HG03342 (cell line): ENCODE results near the gene EIF2S3.
"Not testable (repeated sequence)": the region's sequence is repeated elsewhere in the genome, so short reads cannot be mapped to it uniquely, and the experiment has no call there.

Experiments
- ATAC-seq: cut with Tn5 transposase; IDR thresholded peaks from one replicate; pipeline ENCODE4 v1.9.1; 2021; ENCODE audit warnings: mild to moderate bottlenecking, moderate library complexity; ENCODE audit not compliant: unreplicated experiment

Gene EIF2S3

DNA sequence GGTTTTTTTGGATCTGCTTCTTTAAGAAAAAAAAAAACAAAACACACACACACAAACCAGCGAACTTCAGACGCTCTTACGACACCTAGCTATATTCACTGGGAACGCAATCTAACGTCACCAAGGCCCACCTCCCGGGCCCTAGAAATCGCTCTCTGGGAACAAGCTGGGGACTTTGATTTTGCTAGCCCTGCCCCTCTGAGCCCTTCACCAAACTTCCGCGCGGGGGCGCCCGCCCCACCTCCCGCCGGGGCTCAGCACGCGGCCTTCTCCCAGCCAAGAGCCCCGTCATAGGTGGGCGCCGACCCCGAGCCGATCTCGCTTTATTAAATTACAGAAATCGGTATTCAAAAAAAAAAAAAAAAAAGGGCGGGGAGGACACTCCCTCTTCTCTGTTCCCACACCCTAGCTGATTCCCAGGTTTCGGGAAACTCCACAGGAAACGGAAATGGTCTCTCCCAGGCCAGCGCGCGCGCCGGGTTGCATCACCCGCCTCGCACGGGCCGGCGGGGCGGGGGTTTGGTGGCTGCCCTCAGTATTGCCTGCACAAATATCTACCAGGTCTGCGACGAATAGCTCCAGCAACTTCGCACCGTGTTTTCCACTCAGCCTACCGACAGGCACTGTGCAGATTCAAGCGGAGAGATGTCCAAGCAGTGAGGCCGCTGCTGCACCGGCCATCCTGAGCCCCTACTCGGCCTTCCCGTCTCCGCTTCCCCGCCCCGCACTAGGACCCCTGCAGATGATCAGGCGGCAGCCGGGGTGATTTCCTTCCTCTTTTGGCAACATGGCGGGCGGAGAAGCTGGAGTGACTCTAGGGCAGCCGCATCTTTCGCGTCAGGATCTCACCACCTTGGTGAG lies at the start of gene EIF2S3:
Gene EIF2S3, plus strand, starts transcription at position 775 of the 861 bp plus-strand sequence. Its CDS starts 13 bp downstream, at position 788.
- ATAC-seq: peak; percentile 89

DNA sequence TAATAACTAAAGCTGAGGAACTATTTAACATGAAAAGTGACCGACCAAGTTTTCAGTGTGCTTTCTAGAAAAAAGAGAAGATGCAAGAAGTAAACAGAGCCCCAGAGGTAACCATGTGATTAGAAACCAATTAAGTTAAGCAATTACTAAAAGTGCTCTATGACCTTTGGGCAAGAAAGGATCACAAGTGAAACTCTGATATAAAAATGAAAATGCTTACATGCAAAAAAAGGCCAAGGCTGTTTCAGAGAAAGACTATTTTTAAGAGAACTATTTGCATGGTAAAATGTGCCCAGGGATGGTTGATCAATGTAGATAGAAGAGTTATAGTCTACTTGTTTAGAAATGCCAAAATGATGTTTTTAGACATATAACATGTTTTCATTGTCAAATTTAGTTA lies 49.7 kb upstream of the EIF2S3 start:
- ATAC-seq: no peak

DNA sequence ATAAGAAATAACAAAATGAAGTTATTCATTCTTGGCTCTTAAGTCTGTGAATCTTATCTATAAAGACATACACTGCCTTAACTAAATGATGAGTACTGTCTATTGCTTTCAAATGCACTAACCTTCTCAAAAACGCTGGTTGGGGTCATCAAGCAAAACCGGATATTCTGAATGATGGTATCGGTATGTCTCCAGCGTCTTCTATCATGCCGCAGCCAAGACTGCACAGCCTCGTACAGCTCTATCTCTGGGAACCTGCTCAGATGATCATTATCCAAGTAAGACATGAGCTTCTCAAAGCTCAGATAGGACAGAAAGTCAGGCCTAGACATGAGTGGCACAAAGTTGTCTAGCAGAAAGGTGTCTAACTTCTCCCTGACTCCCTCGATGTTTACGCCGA lies 48.9 kb upstream of the EIF2S3 start:
- ATAC-seq: no peak

DNA sequence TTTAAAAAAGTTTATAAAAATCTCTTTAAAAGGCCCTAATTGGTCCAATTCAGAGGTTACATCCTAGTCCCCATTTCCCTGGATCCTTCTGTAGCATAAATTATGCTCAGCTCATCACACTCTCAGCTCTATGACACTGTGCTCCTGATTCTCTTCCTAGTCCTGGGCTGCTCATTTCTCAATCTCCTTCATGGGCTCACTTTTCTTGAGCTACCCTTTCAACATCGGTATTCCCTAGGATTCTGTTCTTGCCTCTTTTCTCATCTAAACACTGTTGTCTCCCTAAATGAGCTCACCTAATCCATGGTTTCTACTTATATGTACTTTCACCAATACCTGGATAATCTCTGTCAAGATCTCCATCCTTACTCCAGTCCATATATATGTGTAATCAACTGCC lies 42.5 kb upstream of the EIF2S3 start:
- ATAC-seq: no peak

DNA sequence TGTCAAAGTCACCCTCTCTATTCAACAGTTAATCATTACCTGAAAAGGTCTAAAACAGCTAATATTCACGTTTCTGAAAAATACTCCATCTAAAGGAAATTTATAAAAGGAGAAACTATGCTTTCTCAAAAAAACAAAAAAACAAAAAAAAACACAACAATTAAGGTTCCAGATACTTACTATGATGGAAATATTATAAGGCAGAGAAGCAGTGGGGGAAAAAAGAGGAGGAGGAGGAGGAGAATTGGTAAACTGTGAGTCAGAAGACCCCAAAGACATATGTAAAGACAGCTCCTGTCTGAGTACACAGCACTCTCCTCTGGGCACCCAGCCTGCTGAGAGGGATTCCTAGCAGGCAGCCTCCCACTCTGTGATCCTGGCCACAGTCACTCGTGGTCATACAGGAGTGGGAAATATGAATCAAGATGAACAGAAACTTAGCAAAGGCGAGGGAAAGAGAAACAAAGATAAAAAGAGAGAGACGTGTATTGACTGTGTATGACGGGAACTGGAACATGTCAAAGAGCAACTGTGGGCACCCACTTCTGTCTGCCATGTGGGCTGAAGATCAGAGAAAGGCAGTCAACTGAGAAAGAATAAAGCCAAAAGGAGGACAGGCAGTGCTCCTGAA lies 40.3 kb upstream of the EIF2S3 start:
- ATAC-seq: peak; percentile 64

DNA sequence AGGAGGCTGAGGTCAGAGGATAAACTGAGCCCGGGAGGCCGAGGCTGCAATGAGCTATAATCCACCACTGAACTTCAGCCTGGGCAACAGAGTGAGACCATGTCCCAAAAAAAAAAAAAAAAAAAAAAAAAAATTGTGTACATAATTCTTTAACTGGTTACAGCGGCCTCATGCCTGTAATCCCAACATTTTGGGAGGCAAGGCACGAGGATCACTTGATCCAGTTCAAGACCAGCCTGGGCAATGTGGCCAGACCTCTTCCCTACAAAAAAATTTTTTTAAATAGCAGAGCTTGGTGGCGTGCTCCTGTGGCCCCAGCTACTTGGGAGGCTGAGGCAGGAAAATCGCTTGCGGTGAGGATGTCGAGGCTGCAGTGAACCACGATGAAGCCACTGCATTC lies 37.1 kb upstream of the EIF2S3 start:
- ATAC-seq: no peak

DNA sequence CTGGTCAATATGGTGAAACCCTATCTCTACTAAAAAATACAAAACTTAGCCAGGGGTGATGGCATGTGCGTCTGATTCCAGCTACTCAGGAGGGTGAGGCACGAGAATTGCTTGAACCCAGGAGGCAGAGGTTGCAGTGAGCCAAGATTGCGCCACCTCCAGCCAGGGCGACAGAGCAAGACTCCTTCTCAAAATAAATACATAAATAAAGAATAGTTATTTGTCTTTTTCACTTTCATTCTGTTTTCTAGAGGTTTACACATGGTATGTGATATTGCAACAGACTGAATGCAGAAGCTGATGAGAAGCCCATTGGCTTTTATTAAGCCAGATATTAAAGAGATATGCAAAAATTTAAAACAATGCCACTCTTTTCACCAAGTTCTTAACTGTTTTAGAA lies 35.9 kb upstream of the EIF2S3 start:
- ATAC-seq: no peak

DNA sequence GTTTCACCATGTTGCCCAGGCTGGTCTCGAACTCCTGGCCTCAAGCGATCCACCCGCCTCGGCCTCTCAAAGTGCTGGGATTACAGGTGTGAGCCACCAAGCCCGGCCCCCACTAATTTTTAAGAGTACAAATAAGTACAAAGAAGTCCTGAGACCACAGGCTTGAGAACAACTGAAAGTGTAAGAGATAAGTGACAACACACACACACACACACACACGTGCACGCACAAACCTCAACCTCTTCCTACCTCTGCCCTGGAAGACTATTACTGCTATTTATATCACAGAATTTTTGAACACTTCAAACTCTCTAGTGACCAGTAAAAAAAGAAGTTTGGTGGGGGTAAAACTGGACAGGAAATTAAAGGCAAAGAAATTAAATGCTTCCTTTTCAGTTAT lies 35.3 kb upstream of the EIF2S3 start:
- ATAC-seq: no peak

DNA sequence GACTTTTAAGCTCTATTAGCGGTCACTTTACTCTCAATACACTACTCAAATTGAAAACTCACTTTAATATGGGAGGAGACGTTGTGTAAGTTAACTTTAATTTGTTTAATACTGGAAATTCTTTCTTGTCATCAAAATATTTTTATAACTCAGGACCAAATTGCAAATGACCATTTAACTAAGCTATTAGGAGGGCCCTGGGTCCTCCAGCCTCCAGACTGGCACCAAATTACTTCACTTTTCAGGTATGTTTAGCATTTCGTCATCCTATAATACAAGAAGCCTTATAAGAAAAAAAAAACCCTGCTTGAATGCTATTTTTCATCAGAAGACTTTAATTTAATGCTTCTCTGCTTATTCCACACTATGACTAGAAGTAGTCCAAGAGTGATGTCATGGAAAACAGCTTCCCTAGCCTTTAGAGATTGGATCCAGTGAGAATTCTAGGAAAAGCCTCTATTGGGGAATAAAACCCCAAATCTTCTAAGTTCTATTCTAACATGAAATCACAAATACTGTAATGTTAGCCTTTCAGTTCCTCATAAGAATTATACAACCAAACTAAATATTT lies 34.4 kb upstream of the EIF2S3 start:
- no peak for ATAC-seq

DNA sequence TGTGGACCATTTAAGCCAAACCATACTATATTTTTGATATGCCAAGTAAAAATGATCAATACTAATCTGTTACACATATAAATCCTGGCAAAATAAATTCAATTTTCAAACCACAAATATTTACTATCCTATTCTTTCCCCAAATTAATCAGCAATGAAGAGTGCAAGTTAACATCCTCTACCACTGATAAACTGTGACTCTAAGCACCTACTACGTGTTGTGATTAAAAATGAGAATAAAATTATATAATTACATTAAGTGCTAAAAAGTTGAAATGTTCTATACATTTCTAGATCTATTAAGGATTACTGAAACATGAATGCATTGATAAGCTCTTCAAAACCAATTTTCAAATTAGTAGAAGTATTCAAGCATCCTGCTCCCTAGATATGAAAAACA lies 31.2 kb upstream of the EIF2S3 start:
- ATAC-seq: no peak

DNA sequence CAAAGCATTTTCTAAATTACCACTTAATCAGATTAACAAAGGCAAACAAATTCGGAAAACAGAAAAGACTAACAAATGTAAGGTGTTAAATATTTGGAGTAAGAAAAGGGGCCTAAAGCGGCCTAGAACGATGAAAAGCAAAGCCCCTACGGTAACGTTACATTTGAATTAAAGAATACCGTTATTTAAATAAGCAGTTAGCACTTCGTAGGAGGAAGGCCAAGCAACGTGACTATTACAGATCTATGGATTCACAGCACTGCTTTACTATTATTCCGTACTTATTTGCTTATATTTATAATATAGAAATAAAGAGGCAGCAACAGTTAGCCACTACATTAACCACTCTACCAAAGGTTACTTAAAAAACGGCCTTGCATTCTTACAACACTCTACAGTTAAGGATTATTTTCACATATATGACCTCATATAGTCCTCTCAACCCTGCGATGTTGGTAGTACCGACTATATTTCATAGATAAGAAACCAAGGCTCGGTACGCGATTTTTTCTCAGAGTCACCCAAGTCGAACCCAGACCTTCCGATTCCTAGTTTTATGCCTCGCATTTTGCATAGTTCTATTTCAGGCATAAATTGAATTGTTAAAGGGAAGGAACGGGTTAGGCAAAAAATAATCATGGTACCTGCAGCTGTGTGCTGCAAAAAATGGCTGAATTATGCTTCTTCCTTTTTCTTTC lies 30.6 kb upstream of the EIF2S3 start:
- no peak for ATAC-seq

DNA sequence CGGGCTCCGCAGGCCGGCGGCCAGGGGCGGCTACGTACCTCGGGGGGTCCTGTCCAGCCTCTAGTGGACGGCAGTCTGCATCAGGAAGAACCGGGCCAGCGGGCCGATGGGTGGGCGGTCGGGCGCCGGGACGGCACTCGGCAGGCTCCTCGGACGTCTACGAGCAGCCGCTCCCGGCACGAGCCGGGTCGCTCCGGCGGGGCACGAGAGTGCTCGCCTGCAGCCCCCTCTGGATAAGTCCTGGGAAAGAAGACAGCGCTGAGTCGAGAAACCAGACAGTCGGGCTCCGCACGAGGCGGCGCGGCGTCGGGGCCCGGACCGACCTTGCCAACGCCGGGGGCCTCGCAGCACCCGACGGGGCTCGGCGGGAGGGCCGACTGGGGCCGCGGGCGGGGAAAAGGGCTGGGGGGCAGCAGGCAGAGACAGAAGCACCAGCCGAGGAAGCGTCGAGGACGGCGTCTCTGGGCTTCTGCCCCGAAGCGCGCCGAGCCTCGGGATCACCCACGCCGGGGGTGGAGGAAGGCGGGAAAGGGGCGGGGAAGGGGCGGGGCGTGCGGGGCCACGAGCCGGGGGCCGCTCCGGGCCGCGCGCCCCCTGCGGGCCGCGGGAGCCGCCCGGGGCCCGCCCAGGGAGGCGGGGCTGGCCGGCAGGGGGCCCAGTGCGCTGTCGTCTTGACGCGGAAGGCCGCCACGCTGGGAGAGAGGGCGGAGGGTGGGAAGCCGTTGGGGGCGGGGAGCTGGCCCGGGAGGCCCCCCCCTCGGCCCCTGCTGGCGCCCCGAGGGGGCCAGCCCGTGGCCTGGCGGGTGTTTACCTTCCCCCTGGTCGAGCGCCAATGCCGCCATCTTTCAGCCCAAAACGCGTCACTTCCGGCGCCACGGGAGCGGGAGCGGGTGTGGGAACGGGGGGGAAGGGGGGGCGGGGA lies 29.7 kb upstream of the EIF2S3 start:
- peak; percentile 86 for ATAC-seq

DNA sequence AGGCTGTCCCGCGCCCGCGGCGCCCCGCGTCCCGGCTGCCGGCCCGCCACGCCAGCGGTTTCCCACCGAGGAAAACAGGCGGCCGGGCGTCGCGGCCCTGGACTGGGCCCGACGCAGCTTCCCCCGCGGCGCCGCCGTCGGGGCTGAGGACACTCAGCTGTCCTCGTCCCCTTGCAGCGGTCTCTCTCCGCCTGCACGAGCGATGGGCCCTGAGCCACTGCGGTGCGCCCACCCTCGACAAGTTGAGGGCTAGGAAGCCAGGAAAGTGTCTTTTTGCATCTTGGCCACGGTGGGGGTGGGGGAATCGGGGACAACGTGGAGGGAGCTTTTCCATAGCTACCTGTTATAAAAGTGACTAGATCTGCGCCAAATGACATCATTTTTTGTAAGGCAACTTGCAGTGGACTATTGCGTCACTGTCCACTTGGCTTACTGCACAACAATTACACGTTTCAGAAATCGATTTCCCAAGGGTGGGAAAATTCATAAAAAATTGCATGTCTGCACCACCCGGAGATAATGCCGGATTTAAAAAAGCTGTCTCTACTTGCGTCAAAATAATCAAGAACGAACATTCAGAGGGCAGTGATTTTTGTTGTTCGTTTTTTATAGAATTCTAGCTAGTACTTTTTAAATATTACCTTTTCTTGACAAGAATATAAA lies 28.9 kb upstream of the EIF2S3 start:
- ATAC-seq: peak; percentile 28

DNA sequence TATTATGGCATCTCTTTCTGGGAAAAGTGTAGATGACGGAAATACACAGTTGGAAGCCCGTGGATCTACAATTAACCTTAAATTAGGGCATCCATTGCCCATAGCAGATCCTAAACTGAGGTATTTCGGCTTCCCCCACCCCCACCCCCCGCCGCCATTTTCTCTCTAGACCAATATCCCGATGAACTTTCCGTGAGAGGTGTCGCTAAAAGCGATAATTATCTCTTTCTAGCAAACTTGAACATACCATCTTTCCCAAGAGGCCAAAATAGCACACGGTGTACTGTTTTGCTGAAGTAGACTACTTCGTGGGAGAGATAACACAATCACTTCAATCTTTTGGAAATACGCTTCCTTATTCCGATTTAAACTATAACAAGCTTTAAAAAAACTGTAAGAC lies 28.3 kb upstream of the EIF2S3 start:
- ATAC-seq: no peak

DNA sequence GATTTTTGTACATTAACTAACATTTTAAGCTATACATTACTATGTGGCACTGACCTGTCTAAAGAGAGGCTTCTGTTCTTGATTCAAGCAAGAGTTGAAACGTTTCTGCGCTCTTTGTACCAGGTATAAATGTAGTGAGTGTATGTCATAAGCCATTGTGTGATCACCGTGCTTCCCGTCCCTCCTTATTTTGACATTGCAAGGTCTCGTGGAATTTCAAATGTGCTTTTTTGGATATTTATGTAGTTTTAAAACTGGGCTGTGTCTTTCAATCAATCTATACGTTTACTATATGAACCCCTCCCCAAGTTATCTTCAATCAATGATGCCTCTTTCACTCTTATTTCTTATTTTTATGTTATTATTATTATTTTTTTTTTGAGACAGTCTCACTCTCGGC lies 27.7 kb upstream of the EIF2S3 start, which contains the start of gene KLHL15:
Gene KLHL15, minus strand, starts transcription at position 101 of the 400 bp plus-strand sequence. CDS start 20,493 bp downstream, outside the sequence.
- ATAC-seq: no peak

DNA sequence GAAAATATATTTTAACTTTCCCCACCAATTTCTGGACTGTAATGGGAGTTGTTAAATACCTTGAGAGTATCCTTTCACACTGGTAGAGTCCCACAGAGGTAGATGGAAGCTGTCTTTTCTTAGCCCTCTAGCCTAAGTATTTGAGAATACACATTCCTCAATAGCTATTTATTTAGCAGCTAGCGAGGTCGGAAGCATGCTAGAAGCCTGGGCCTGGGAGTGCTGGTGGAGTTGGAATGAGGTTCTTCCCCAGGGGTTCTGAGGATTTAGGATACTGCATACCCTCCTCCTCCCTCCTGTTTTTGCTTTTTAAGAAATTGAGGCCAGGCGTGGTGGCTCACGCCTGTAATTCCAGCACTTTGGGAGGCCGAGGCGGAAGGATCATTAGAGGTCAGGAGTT lies 26.8 kb upstream of the EIF2S3 start:
- no peak for ATAC-seq

DNA sequence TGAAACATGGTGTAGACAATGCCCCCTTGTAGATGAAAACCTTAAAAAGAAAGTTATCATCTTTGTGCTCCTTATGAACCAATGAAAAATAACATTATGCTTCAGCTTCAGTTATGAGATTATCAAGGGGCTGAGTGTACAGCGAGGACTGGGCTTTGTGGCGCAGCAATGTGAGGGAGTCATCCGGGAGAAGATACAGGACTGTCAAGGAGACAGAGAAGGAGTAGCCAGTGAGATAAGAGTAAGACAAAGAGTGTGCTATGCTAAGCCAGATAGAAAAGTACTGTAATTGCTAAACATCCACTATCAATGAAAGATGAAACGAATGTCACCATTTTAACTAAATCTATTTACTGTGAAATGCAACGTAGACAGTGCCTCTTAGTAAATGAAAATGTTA lies 24.2 kb upstream of the EIF2S3 start:
- ATAC-seq: no peak

DNA sequence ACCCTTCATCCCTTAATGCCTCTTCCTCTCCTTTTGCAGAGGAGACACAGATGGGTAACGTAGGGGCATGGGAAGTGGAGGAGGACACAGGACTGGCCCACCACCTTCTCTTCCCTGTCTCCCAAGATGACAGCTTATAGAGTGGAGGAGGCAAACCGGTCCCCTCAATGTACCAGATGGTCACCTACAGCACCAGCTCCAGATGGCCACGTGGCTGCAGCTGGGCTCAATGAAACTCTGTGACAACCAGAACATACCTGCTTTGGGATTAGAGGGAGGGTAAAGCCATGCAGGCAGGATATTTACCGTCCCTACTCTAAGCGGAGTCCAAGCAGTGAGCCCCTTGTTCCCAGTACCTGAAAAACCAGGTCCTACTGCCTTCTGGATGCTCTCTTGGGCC lies 20.3 kb upstream of the EIF2S3 start:
- ATAC-seq: no peak

DNA sequence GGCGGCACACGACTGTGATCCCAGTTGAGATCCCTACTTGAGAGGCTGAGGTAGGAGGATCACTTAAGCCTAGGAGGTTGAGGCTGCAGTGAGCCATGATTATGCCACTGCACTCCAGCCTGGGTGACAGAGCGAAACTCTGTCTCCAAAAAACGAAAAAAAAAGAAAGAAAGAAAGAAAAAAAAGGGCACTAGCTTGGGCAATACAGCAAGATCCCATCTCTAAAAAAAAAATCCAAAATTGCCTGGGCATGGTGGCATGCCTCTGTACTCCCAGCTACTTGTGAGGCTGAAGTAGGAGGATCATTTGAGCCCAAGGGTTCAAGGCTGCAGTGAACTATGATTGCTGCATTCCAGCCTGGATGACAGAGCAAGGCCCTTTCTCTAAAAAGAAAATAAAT lies 17.0 kb upstream of the EIF2S3 start:
- ATAC-seq: no peak

DNA sequence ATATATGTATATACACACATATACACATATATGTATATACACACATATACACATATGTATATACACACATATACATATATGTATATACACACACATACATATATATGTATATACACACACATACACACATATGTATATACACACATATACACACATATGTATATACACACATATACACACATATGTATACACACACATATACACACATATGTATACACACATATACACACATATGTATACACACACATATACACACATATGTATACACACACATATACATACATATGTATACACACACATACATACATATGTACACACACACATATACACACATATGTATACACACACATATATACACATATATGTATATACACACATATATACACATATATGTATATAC lies 8.7 kb upstream of the EIF2S3 start:
- ATAC-seq: not testable (repeated sequence)
